ENCODE measurements around the gene PSMG1. TPM values are rescaled to one million over a fixed set of nuclear protein-coding genes. Genes with fewer than 3 reads are reported as not detected.
"Not testable (repeated sequence)": the region's sequence is repeated elsewhere in the genome, so short reads cannot be mapped to it uniquely, and the experiment has no call there.

Gene PSMG1, protein sequence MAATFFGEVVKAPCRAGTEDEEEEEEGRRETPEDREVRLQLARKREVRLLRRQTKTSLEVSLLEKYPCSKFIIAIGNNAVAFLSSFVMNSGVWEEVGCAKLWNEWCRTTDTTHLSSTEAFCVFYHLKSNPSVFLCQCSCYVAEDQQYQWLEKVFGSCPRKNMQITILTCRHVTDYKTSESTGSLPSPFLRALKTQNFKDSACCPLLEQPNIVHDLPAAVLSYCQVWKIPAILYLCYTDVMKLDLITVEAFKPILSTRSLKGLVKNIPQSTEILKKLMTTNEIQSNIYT
- 10 to 100 TPM; 16.9 to 36.8 (median 25.5) TPM for total RNA-seq

DNA sequence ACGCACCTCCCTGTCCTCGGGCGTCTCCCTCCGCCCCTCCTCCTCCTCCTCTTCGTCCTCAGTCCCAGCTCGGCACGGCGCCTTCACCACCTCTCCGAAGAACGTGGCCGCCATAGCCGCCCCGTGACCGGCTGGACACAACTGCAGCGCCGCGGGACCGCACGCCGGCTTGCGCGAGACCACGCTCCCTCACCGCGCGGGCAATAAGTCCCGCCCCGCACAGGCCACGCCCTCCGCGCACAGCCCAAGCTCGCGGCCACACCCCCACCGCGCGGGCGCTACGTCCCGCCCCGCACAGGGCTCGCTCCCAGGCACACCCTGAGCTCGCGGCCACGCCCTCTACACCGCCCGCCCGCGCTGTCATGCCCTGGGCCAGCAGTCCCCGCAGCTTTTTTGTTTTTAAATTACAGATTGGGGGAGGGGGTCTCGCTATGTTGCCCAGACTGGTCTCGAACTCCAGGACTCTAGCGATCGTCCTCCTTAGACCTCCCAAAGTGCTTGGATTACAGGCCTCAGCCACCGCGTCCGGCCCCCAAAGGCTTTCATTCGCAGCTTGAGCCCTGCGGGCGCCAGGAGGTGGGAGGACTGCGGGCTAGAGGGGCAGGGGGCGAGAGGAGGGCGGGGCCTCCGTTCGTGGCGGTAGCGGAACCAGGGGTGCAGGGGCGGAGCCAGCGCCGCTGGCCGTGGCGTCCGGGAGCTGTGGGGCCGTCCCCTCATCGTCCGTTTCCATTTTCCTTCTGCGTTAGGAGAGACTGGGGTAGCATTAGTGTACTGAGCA is at the start of gene PSMG1:
Gene PSMG1, minus strand, starts transcription at position 180 of the 778 bp plus-strand sequence. Its CDS starts 66 bp downstream, at position 114.
- intact Hi-C loops (cut with DNase I; ENCODE audit: low total_unique reads): no loop called here
- peak within 1 kb of the TSS; percentile 91 for H3K4me3 ChIP-seq (ENCODE audit: low read depth, poor library complexity, severe bottlenecking)
- WGBS, 2 donors: 1% methylated on average over 45 to 71 of the region's 76 CpGs
- TF ChIP-seq CTCF (IDR thresholded peaks at IDR 0.05) (no peak), POLR2A (IDR thresholded peaks at IDR 0.05) (no peak)
- peak; percentile 92 to 98 for DNase-seq (ENCODE audit: low spot score in 2 of 2)

GRCh38 chr21:39232861-39233291 is 49.6 kb upstream of the PSMG1 start:
- TF ChIP-seq CTCF (IDR thresholded peaks at IDR 0.05) (no peak), POLR2A (IDR thresholded peaks at IDR 0.05) (no peak)
- no peak for DNase-seq (ENCODE audit: low spot score in 2 of 2)
- intact Hi-C loops (cut with DNase I; ENCODE audit: low total_unique reads): no loop called here
- no peak overlapping the region for H3K4me3 ChIP-seq (ENCODE audit: low read depth, poor library complexity, severe bottlenecking)
- WGBS, 2 donors: 73 to 78% methylated on average over 3 of the region's 3 CpGs

GRCh38 chr21:39224930-39225329 is 41.7 kb upstream of the PSMG1 start:
- no peak for DNase-seq (ENCODE audit: low spot score in 2 of 2)
- TF ChIP-seq POLR2A (IDR thresholded peaks at IDR 0.05): no peak
- no peak for TF ChIP-seq CTCF (IDR thresholded peaks at IDR 0.05)
- no peak overlapping the region for H3K4me3 ChIP-seq (ENCODE audit: low read depth, poor library complexity, severe bottlenecking)
- intact Hi-C loops (cut with DNase I; ENCODE audit: low total_unique reads): no loop called here
- 95 to 97% methylated on average over 3 of the region's 3 CpGs for WGBS, 2 donors

DNA sequence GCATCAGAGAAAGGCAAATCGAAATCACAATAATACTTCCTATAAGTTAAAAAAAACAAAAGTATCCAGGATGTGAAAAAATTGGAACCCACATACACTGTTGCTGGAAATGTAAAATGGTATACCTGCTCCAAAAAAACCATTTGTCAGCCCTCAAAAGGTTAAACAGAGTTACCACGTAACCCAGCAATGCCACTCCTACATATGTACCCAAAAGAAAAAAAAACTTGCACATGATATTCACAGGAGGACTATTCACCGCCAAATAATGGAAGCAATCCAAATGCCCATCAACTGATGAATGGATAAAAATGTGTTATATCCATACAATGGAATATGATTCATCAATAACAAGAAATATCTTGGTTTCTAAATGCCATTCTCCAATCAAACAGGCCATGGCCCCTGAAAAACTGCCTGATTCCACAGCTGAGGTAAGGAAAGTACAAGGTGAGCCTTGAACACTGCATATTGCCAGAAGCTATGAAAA is 38.8 kb upstream of the PSMG1 start:
- no peak for DNase-seq (ENCODE audit: low spot score in 2 of 2)
- TF ChIP-seq POLR2A (IDR thresholded peaks at IDR 0.05) (no peak), CTCF (IDR thresholded peaks at IDR 0.05) (no peak)
- 79 to 82% methylated on average over 3 of the region's 3 CpGs for WGBS, 2 donors
- intact Hi-C loops (cut with DNase I; ENCODE audit: low total_unique reads): no loop called here
- H3K4me3 ChIP-seq (ENCODE audit: low read depth, poor library complexity, severe bottlenecking): no peak overlapping the region

GRCh38 chr21:39221282-39221996 is 38.2 kb upstream of the PSMG1 start:
- intact Hi-C loops (cut with DNase I; ENCODE audit: low total_unique reads): no loop called here
- DNase-seq (ENCODE audit: low spot score in 2 of 2): no peak
- no peak overlapping the region for H3K4me3 ChIP-seq (ENCODE audit: low read depth, poor library complexity, severe bottlenecking)
- 96 to 98% methylated on average over 7 of the region's 7 CpGs for WGBS, 2 donors
- TF ChIP-seq POLR2A (IDR thresholded peaks at IDR 0.05) (no peak), CTCF (IDR thresholded peaks at IDR 0.05) (no peak)

- H3K4me3 ChIP-seq (ENCODE audit: low read depth, poor library complexity, severe bottlenecking); DNase-seq (ENCODE audit: low spot score in 2 of 2); intact Hi-C loops (cut with DNase I; ENCODE audit: low total_unique reads): not testable (repeated sequence)
- WGBS, 2 donors: 96 to 98% methylated on average over 2 of the region's 2 CpGs
Observed at GRCh38 chr21:39220875-39221274, 37.6 kb upstream of the PSMG1 start.

Data from lower leg skin (tissue), 4 donors.